Stimulated activated CD8-positive, alpha-beta memory T cell treated with anti-CD3 and anti-CD28 coated beads, Interleukin-7, amount 100 ng/mL, for 24 hours (primary cell): ENCODE data around the gene MRO.
A peak's percentile ranks its signal among the peaks of the same experiment; 100 is the strongest.
"Not testable (repeated sequence)": the region's sequence is repeated elsewhere in the genome, so short reads cannot be mapped to it uniquely, and the experiment has no call there.

Source experiments
- DNase-seq: peaks from one replicate; pipeline ENCODE4 v3.0.0-alpha.2; 2020; ENCODE audit warnings: low read depth

Gene MRO

DNA sequence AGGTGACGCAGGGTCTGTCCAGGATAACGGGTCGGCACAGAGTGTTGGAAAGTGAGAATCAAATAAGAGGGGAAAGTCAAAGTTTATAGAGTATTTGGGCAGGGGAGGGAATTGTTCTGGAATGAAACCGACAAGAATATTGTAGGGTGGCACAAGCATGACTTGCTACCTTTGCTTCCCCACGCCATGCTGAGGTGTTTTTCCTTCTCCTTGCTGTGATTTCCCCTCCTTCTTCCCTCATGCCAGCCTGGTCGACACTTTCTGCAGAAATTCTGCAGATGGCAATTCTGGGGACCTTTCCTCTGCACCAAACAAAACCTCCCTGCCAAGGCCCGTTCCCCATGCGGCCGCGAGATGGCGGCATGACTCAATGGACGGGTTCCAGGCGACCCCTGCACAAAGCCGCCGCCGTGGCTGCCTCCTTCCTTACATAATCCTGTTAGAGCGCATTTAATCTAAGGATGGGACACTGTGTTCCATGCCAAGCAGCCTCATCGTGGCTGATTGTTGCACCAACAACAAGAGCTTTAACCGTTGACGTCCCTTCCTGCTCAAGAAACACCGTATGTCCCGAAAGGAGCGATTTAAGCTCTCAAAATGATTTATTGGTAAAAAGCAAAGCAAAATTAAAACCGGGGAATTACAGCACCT lies at the start of gene MRO:
TSS of gene MRO (minus strand) at position 289 of the 651 bp plus-strand sequence. CDS start 10,616 bp downstream, outside the sequence.
- DNase-seq = peak; percentile 62

- DNase-seq = no peak
These were observed 49.3 kb upstream of the MRO start for GRCh38 chr18:50869150-50869549.

- DNase-seq = no peak
These were observed 46.9 kb upstream of the MRO start for GRCh38 chr18:50866765-50867164.

- DNase-seq = no peak
These were observed 44.1 kb upstream of the MRO start for GRCh38 chr18:50863840-50864375.

- no peak for DNase-seq
These were observed 42.6 kb upstream of the MRO start for GRCh38 chr18:50862401-50862800.

- no peak for DNase-seq
These were observed 41.8 kb upstream of the MRO start for GRCh38 chr18:50861617-50862016.

DNA sequence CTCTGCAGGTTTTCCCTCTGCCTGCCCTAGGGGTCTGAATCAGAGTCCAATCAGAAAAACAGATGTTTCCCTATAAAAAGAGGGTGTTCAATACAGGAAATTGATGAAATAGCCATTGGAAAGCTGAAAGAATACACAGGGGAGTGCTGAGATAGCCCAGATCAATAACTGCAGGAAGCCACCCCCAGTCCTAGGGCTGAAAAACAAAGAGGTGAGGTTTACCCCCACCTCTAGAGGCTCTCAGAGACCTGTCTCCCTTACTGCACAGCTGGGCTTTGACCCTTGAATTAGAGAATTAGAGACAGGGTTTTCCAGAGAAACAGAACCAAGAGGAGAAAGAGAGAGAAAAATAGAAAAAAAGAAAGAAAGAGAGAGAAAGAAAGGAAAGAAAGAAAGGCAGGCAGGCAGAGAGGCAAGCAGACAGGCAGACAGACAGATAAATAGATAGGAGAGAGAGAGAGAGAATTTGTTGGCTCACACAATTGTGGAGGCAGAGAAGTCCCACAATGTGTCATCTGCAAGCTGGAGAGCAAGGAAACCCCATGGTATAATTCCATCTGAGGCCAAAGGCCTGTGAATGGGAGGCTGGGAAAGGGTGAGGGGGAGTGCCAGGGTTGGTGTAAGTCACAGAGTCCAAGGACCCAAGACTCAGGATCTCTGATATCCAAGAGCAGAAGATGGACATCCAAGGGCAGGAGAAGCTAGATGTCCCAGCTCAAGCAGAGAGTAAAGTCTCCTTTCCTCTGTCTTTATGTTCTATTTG lies 40.2 kb upstream of the MRO start:
- no peak for DNase-seq

- no peak for DNase-seq
These were observed 37.9 kb upstream of the MRO start for GRCh38 chr18:50857694-50858093.

DNA sequence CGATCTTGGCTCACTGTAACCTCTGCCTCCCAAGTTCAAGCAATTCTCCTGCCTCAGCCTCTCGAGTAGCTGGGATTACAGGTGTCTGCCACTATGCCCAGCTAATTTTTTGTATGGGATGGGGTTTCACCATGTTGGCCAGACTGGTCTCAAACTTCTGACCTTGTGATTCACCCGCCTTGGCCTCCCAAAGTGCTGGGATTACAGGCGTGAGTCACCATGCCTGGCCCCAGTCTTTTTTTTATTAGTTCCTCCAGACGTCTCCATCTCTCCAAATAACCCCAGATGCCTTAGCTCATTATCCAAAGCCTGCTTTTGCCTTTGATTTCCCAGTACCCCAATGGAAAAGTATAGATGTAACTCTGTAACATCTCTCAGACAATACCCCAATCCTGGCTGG lies 37.4 kb upstream of the MRO start:
- DNase-seq = not testable (repeated sequence)

- no peak for DNase-seq
These were observed 36.4 kb upstream of the MRO start for GRCh38 chr18:50855976-50856757.

DNA sequence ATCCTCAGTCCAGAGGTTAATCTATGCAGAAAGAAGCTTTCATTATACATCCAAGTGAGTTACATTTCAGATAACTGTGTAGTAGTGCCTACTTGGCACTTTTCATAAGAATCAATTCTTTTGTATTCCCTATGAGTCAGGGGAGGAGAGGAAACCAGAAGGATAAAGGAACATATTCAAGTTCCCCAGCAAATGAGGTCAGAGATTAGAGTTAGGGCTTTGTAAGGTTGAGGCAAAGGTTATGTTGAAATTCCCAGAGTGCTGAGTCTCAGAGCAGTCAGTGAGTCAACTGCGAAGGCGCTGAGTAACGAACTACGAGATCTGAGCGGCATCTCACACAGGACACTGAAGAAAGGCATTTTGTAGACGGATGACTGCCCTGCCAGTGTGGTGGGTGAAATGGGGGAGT lies 34.1 kb upstream of the MRO start:
- no peak for DNase-seq

DNA sequence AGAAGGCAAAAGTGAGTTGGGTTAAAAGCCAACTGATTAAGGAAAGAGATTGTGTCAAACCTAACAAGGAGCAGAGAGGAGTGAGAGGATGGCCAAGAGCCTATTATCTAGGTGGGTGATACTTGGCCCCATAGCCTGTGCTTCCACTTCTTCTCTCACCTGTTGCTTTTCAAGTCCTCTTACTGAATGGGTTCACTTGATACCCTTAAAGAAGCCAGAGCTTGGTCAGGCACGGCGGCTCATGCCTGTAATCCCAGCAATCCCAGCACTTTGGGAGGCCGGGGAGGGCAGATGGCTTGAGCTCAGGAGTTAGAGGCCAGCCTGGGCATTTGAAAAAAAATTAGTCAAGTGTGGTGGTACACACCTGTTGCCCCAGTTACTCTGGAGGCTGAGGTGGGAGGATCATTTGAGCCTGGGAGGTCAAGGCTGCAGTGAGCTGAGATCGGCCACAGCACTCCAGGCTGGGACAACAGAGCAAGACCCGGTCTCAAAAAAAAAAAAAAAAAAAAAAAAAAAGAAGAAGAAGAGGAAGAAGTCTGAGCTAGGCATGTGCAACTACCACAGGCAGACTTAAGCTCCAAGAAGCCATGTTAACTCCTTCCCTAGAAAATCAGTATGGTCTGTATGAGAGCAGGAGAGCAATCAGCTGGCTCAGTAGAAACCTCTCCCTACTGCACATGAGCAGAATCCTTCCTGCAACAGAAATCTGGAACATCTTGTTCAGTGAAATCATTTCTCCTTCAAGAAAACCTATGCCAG lies 30.7 kb upstream of the MRO start:
- DNase-seq = no peak

DNA sequence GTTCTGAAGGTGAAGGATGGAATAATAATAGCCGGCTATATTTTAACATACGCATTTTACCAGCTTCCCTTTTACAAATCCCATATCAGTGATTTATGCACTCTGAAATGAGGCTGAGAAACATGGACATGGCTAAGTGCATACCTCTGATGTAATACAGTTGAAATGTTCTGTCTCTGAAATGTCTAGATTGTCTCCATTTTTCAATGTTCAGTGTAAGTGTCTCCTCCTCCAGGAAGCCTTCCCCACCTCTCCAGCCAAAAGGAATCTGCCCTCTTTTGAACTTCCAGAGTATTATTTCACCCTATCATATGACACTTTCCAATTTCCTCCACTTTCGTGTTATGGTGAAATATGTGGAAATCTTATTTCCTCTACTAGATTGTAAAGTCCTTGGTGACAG lies 29.6 kb upstream of the MRO start:
- DNase-seq = no peak

- DNase-seq = no peak
These were observed 29.2 kb upstream of the MRO start for GRCh38 chr18:50848991-50849390.

GRCh38 chr18:50848061-50848551 lies 28.3 kb upstream of the MRO start:
- no peak for DNase-seq

GRCh38 chr18:50847192-50847591 lies 27.4 kb upstream of the MRO start:
- DNase-seq = no peak

GRCh38 chr18:50844960-50845359 lies 25.1 kb upstream of the MRO start:
- DNase-seq = no peak

DNA sequence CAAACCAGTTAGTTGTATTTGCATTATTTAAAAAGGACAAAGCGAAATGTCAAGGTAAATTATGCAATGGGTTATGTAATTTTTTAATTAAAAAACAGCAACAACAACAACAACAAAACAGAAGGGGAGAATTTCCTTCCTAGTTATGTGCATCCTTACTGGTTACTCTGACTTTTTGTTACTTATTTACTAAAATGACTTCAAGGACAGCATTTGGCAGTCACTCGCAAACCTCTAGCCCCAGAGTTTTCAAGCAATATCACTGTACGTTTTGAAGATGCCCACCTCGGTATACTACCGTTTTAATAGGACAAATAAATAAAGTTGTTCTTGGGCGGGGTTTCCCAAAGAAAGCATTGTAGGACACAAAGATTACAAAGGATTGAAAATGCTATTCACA lies 24.7 kb upstream of the MRO start:
- no peak for DNase-seq

GRCh38 chr18:50842846-50843245 lies 23.0 kb upstream of the MRO start:
- no peak for DNase-seq

GRCh38 chr18:50839996-50840395 lies 20.2 kb upstream of the MRO start:
- no peak for DNase-seq

- no peak for DNase-seq
These were observed 19.5 kb upstream of the MRO start for GRCh38 chr18:50839341-50839740.

DNA sequence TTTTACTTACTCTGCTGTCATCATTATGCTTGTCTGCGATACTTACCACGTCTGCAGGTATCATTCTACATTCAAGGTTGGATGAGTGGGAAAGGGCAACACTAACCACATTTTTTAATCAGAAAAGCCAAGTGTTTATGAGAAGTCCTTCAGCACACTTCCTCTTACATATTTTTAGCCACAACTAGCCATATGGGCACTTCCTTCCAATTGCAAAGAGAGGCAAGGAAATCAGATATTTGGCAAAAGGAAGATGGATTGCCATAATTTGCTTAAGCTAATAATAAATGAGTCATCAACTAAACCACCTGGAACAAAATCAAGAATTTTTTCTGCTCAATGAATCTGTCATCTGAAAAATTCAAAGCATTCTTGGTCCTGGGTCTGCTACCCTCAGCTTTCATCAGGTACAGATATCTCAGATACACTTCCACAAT lies 16.7 kb upstream of the MRO start:
- DNase-seq = no peak
